ENCODE results near the gene TNFRSF8. TPM values are rescaled to one million over a fixed set of nuclear protein-coding genes. Genes with fewer than 3 reads are reported as not detected.

The TNFRSF8 gene
- polyA plus RNA-seq, 1 donor (not counting 4 experiments of a cell fraction or from before 2014, with no cell fraction given), result 0.03 TPM

DNA sequence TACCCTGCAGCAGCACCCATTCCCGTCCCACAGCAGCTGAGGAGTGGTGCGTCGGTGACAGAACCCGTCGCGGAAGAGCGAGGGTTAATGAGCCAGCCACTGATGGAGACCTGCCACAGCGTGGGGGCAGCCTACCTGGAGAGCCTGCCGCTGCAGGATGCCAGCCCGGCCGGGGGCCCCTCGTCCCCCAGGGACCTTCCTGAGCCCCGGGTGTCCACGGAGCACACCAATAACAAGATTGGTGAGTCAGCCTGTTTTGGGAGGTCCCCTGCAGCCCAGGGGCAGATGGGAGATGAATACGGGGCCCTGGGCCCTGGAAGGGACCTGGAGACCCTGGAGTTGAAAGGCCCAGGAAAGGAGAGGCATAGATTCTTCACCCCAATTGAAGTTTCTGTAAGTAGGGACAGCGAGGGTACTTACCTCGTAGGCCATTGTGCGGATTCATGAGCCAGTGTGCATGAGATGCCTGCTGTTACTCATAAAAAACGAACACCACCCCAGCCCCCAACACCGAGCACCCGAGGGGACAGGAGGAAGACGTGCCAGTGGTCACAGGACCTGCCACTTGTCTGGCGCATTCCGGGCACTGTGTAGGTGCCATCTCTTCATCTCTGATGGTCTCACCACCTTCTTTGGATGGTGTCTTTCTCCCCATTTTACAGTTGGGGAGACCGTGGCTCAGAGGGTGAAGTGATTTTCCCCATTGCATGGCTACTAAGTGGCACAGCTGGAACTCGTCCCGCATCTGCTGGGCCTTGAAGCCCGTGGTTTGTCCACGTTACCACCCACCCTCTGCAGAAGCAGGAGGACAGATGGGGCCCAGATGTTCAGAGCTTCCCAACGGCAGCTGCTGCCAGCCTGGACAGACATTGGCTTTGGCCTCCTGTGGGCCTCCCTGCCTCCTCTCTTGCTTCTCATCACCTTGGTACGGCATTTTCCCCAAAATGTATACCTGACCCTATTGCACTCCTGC, 75.4 kb downstream of the TNFRSF8 start:
- H4K20me1 ChIP-seq (ENCODE audit: control insufficient read depth, extremely low read depth, insufficient read depth, low read length), result no peaks in the 10 kb centered on the region
- H3K79me2 ChIP-seq (ENCODE audit: control insufficient read depth, insufficient read depth, low read length), result no peaks in the 10 kb centered on the region
- H3K4me3 ChIP-seq (ENCODE audit: control insufficient read depth in 2 of 3, extremely low read depth in 1 of 3, insufficient read depth in 2 of 3, low read depth in 1 of 3, low read length in 3 of 3), result no peak overlapping the region
- TF ChIP-seq EZH2 (IDR thresholded peaks at IDR 0.05; ENCODE audit: low read length), result no peak
- TF ChIP-seq, protein P1, sequence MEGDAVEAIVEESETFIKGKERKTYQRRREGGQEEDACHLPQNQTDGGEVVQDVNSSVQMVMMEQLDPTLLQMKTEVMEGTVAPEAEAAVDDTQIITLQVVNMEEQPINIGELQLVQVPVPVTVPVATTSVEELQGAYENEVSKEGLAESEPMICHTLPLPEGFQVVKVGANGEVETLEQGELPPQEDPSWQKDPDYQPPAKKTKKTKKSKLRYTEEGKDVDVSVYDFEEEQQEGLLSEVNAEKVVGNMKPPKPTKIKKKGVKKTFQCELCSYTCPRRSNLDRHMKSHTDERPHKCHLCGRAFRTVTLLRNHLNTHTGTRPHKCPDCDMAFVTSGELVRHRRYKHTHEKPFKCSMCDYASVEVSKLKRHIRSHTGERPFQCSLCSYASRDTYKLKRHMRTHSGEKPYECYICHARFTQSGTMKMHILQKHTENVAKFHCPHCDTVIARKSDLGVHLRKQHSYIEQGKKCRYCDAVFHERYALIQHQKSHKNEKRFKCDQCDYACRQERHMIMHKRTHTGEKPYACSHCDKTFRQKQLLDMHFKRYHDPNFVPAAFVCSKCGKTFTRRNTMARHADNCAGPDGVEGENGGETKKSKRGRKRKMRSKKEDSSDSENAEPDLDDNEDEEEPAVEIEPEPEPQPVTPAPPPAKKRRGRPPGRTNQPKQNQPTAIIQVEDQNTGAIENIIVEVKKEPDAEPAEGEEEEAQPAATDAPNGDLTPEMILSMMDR (optimal IDR thresholded peaks at IDR 0.05 in 1 of 3, IDR thresholded peaks at IDR 0.05 in 1 of 3, conservative IDR thresholded peaks at IDR 0.05 in 1 of 3; ENCODE audit: extremely low read depth in 1 of 3, insufficient read depth in 2 of 3, low read length in 3 of 3), result no peak
- FAIRE-seq, result no peak
- no peaks in the 10 kb centered on the region for H3K9me3 ChIP-seq (ENCODE audit: control insufficient read depth, low read depth, low read length)
- dilution Hi-C loops (cut with MboI; ENCODE audit: extremely low pct_ligation_motif_present, low sequenced_read_pairs), result no loop called here
- no peak overlapping the region for H3K27ac ChIP-seq (ENCODE audit: control insufficient read depth, insufficient read depth, low read length)
- peaks cover 4% of the 10 kb centered on the region for H3K27me3 ChIP-seq (ENCODE audit: control insufficient read depth, extremely low read depth, insufficient read depth, low read length)
- no peak overlapping the region for H3K9ac ChIP-seq (ENCODE audit: control insufficient read depth, extremely low read depth, insufficient read depth, low read length)
- H3K4me2 ChIP-seq (ENCODE audit: control insufficient read depth, extremely low read depth, insufficient read depth, low read depth, low read length), result no peak overlapping the region
- H3K9me1 ChIP-seq (ENCODE audit: control insufficient read depth, extremely low read depth, insufficient read depth, low read length), result no peaks in the 10 kb centered on the region
- no peaks in the 10 kb centered on the region for H3K4me1 ChIP-seq (ENCODE audit: control insufficient read depth, extremely low read depth, insufficient read depth, low read length)
- no peak for DNase-seq (ENCODE audit: low read depth, low spot score)
- H2AFZ ChIP-seq (ENCODE audit: control insufficient read depth, low read length), result no peak overlapping the region
- H3K36me3 ChIP-seq (ENCODE audit: control insufficient read depth in 2 of 2, extremely low read depth in 1 of 2, insufficient read depth in 2 of 2, low read length in 2 of 2), result no peaks in the 10 kb centered on the region

DNA sequence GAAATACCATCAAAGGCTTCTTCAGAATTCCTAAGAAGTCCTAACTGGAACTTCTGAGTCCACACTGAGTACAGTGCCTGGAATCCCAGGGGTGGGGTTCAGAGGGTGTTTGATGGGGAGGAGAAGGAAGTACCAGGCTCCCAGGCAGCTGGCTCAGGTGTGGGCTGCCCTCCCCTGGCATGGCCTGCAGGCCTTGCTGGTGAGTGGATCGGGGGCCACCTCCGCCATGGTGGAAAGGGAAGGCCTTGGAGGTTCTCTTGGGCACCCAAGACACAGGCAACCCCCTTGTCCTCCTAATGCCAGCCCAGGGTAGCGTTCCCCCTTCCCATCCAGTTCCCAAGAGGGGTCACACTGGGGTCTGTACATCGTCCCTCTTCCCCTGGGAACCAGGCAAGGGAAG, 76.9 kb downstream of the TNFRSF8 start:
- Histone ChIP-seq H3K4me1 (ENCODE audit: control insufficient read depth, extremely low read depth, insufficient read depth, low read length) (no peaks in the 10 kb centered on the region), H3K79me2 (ENCODE audit: control insufficient read depth, insufficient read depth, low read length) (no peaks in the 10 kb centered on the region), H3K9me3 (ENCODE audit: control insufficient read depth, low read depth, low read length) (no peaks in the 10 kb centered on the region), H3K4me3 (ENCODE audit: control insufficient read depth in 2 of 3, extremely low read depth in 1 of 3, insufficient read depth in 2 of 3, low read depth in 1 of 3, low read length in 3 of 3) (no peak overlapping the region), H4K20me1 (ENCODE audit: control insufficient read depth, extremely low read depth, insufficient read depth, low read length) (no peaks in the 10 kb centered on the region), H3K36me3 (ENCODE audit: control insufficient read depth in 2 of 2, extremely low read depth in 1 of 2, insufficient read depth in 2 of 2, low read length in 2 of 2) (no peaks in the 10 kb centered on the region), H3K27ac (ENCODE audit: control insufficient read depth, insufficient read depth, low read length) (no peak overlapping the region), H3K27me3 (ENCODE audit: control insufficient read depth, extremely low read depth, insufficient read depth, low read length) (peaks cover 4% of the 10 kb centered on the region), H3K4me2 (ENCODE audit: control insufficient read depth, extremely low read depth, insufficient read depth, low read depth, low read length) (no peak overlapping the region), H2AFZ (ENCODE audit: control insufficient read depth, low read length) (no peak overlapping the region), H3K9ac (ENCODE audit: control insufficient read depth, extremely low read depth, insufficient read depth, low read length) (no peak overlapping the region), H3K9me1 (ENCODE audit: control insufficient read depth, extremely low read depth, insufficient read depth, low read length) (no peaks in the 10 kb centered on the region)
- TF ChIP-seq, protein P1 (optimal IDR thresholded peaks at IDR 0.05 in 1 of 3, IDR thresholded peaks at IDR 0.05 in 1 of 3, conservative IDR thresholded peaks at IDR 0.05 in 1 of 3; ENCODE audit: extremely low read depth in 1 of 3, insufficient read depth in 2 of 3, low read length in 3 of 3), result no peak
- no peak for TF ChIP-seq EZH2 (IDR thresholded peaks at IDR 0.05; ENCODE audit: low read length)
- dilution Hi-C loops (cut with MboI; ENCODE audit: extremely low pct_ligation_motif_present, low sequenced_read_pairs), result no loop called here
- no peak for DNase-seq (ENCODE audit: low read depth, low spot score)
- no peak for FAIRE-seq

Measured in keratinocyte (primary cell).